ENCODE data around the gene ATXN10.
A peak's percentile ranks its signal among the peaks of the same experiment; 100 is the strongest.

Gene ATXN10

DNA sequence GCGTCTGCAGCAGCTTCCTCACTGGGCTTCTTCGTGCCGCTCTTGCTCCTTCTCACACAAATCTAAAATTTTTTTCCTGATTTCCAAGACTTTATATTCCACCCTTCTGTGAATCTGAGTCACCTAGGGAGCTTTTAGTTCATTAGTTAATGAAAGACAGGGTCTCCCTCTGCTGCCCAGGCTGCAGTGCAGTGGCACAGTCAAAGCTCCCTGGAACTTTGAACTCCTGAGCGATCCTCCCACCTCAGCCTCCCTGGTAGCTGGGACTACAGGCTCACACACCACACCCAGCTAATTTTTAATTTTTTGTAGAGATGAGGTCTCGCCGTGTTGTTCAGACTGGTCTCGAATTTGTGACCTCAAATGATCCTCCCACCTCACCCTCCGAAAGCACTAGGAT lies 116.9 kb downstream of the ATXN10 start:
- no peaks in the 10 kb centered on the region for H3F3A ChIP-seq (ENCODE audit: insufficient read depth, low read length)
- no peak overlapping the region for H3K4me3 ChIP-seq (ENCODE audit: low read depth, low read length, poor library complexity, severe bottlenecking)
- H3K36me3 ChIP-seq (ENCODE audit: insufficient read depth, low read length): peaks cover 59% of the 10 kb centered on the region
- H3K27me3 ChIP-seq (ENCODE audit: insufficient read depth, low read length): no peaks in the 10 kb centered on the region
- H3K4me1 ChIP-seq (ENCODE audit: insufficient read depth, low read length, severe bottlenecking): peaks cover 32% of the 10 kb centered on the region
- H3K4me2 ChIP-seq (ENCODE audit: low read length): no peak overlapping the region
- H4K20me1 ChIP-seq (ENCODE audit: insufficient read depth, low read length): no peaks in the 10 kb centered on the region
- H3K9me2 ChIP-seq (ENCODE audit: low read depth, low read length): no peaks in the 10 kb centered on the region
- H3K9ac ChIP-seq (ENCODE audit: low read length): no peak overlapping the region
- H3K9me3 ChIP-seq (ENCODE audit: low read length): no peaks in the 10 kb centered on the region
- no peak for TF ChIP-seq EZH2 (IDR thresholded peaks at IDR 0.05; ENCODE audit: borderline replicate concordance, low read length)
- TF ChIP-seq, protein P1, sequence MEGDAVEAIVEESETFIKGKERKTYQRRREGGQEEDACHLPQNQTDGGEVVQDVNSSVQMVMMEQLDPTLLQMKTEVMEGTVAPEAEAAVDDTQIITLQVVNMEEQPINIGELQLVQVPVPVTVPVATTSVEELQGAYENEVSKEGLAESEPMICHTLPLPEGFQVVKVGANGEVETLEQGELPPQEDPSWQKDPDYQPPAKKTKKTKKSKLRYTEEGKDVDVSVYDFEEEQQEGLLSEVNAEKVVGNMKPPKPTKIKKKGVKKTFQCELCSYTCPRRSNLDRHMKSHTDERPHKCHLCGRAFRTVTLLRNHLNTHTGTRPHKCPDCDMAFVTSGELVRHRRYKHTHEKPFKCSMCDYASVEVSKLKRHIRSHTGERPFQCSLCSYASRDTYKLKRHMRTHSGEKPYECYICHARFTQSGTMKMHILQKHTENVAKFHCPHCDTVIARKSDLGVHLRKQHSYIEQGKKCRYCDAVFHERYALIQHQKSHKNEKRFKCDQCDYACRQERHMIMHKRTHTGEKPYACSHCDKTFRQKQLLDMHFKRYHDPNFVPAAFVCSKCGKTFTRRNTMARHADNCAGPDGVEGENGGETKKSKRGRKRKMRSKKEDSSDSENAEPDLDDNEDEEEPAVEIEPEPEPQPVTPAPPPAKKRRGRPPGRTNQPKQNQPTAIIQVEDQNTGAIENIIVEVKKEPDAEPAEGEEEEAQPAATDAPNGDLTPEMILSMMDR (IDR thresholded peaks at IDR 0.05; ENCODE audit: low read length): no peak
- peaks cover 31% of the 10 kb centered on the region; the same call in 1 of the 2 replicates for H3K79me2 ChIP-seq (ENCODE audit: insufficient read depth, low read length)
- no peak overlapping the region for H2AFZ ChIP-seq (ENCODE audit: low read length)
- peak overlapping the region; percentile 33 for H3K27ac ChIP-seq (ENCODE audit: low read depth, low read length, poor library complexity, severe bottlenecking)

DNA sequence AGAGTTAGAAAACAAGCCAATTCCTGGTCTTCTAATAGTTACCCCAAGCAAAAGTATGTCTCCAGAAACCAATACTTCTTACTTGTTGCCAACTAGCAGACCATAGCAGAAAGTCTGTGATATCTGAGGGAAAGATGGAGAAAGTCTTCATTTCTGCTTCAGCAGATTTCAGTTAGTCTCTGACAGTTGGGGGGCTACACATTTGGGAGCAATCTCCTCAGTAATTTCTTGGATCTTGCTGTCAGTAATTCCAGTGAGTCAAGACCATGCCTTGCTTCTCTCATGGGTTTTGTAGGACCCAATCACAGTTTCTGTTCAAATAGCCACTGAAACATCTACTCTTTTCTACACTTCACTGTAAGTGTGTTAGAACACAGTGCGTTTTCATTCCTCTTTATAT lies 118.8 kb downstream of the ATXN10 start:
- H2AFZ ChIP-seq (ENCODE audit: low read length): no peak overlapping the region
- no peaks in the 10 kb centered on the region for H3K9me2 ChIP-seq (ENCODE audit: low read depth, low read length)

DNA sequence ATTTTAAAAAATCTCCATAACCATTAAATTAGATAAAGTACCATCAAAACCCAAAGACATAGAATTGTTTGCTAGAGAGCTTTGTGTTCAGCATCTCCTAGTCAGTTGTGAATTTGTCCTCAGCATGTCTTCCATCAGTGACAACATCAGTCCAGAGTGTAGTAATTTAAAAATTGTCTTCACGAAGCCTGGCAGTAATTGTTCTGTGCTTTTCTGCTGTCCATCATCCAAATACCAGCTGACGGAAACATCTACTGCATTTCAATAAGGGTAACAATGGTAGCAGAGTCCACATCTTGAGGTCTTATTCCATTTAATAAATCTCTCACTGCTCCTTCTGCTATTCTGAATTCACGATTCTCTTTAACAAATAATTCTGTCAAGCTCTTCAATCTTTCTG lies 121.5 kb downstream of the ATXN10 start:
- no peak overlapping the region for H2AFZ ChIP-seq (ENCODE audit: low read length)
- no peaks in the 10 kb centered on the region for H3K4me1 ChIP-seq (ENCODE audit: insufficient read depth, low read length, severe bottlenecking)
- peaks cover 21% of the 10 kb centered on the region for H3K9me3 ChIP-seq (ENCODE audit: low read length)
- peak overlapping the region; percentile 44 for H3K27ac ChIP-seq (ENCODE audit: low read depth, low read length, poor library complexity, severe bottlenecking)
- H3K4me2 ChIP-seq (ENCODE audit: low read length): no peak overlapping the region
- H3K9ac ChIP-seq (ENCODE audit: low read length): no peak overlapping the region
- no peaks in the 10 kb centered on the region for H4K20me1 ChIP-seq (ENCODE audit: insufficient read depth, low read length)
- no peaks in the 10 kb centered on the region for H3K79me2 ChIP-seq (ENCODE audit: insufficient read depth, low read length)
- no peaks in the 10 kb centered on the region for H3K27me3 ChIP-seq (ENCODE audit: insufficient read depth, low read length)
- H3K4me3 ChIP-seq (ENCODE audit: low read depth, low read length, poor library complexity, severe bottlenecking): no peak overlapping the region
- peaks cover 87% of the 10 kb centered on the region for H3K36me3 ChIP-seq (ENCODE audit: insufficient read depth, low read length)
- no peaks in the 10 kb centered on the region for H3K9me2 ChIP-seq (ENCODE audit: low read depth, low read length)
- no peaks in the 10 kb centered on the region for H3F3A ChIP-seq (ENCODE audit: insufficient read depth, low read length)
- TF ChIP-seq EZH2 (IDR thresholded peaks at IDR 0.05; ENCODE audit: borderline replicate concordance, low read length): no peak
- TF ChIP-seq, protein P1 (IDR thresholded peaks at IDR 0.05; ENCODE audit: low read length): no peak

More for the DNA sequence above, 118.8 kb downstream of the ATXN10 start:
- peak overlapping the region; percentile 24 for H3K27ac ChIP-seq (ENCODE audit: low read depth, low read length, poor library complexity, severe bottlenecking)
- peaks cover 11% of the 10 kb centered on the region for H3K9me3 ChIP-seq (ENCODE audit: low read length)
- H3K79me2 ChIP-seq (ENCODE audit: insufficient read depth, low read length): peaks cover 20% of the 10 kb centered on the region; the same call in 1 of the 2 replicates
- no peaks in the 10 kb centered on the region for H3F3A ChIP-seq (ENCODE audit: insufficient read depth, low read length)
- no peaks in the 10 kb centered on the region for H3K27me3 ChIP-seq (ENCODE audit: insufficient read depth, low read length)
- H3K9ac ChIP-seq (ENCODE audit: low read length): no peak overlapping the region
- peaks cover 14% of the 10 kb centered on the region for H3K4me1 ChIP-seq (ENCODE audit: insufficient read depth, low read length, severe bottlenecking)
- TF ChIP-seq, protein P1 (IDR thresholded peaks at IDR 0.05; ENCODE audit: low read length): no peak
- TF ChIP-seq EZH2 (IDR thresholded peaks at IDR 0.05; ENCODE audit: borderline replicate concordance, low read length): no peak
- no peak overlapping the region for H3K4me2 ChIP-seq (ENCODE audit: low read length)
- H3K36me3 ChIP-seq (ENCODE audit: insufficient read depth, low read length): peaks cover 78% of the 10 kb centered on the region
- no peaks in the 10 kb centered on the region for H4K20me1 ChIP-seq (ENCODE audit: insufficient read depth, low read length)
- H3K4me3 ChIP-seq (ENCODE audit: low read depth, low read length, poor library complexity, severe bottlenecking): no peak overlapping the region

Measured in OCI-LY1 (cell line).